ENCODE data around the gene ACSL4.

GRCh38 chrX:109614951-109615350 is 118.1 kb downstream of the ACSL4 start:
- no peak for TF ChIP-seq CTCF (IDR thresholded peaks at IDR 0.05)
- TF ChIP-seq POLR2A (IDR thresholded peaks at IDR 0.05) = no peak

Data from lower leg skin (tissue), 3 donors.